ENCODE results near the gene TARS1. TPM values are rescaled to one million over a fixed set of nuclear protein-coding genes. Genes with fewer than 3 reads are reported as not detected.
"Not testable (repeated sequence)": the region's sequence is repeated elsewhere in the genome, so short reads cannot be mapped to it uniquely, and the experiment has no call there.

TARS1 gene
- total and polyA plus RNA-seq, 8 donors, result 25.5 to 158 (median 82.5) TPM

GRCh38 chr5:33509036-33509435 lies 68.3 kb downstream of the TARS1 start:
- DNase-seq, result no peak
- Histone ChIP-seq H3K27me3 (no peaks in the 10 kb centered on the region), H3K4me3 (no peak overlapping the region), H3K27ac (no peak overlapping the region), H3K9me3 (no peaks in the 10 kb centered on the region), H3K36me3 (no peaks in the 10 kb centered on the region), H3K4me1 (no peaks in the 10 kb centered on the region)
- WGBS, 5 donors, result 68 to 88% (median 76%) methylated on average over 3 of the region's 3 CpGs
- no peak for TF ChIP-seq EP300 (IDR thresholded peaks at IDR 0.05)
- TF ChIP-seq POLR2AphosphoS5 (IDR thresholded peaks at IDR 0.05), result no peak
- no peak for TF ChIP-seq POLR2A (IDR thresholded peaks at IDR 0.05)
- no peak for TF ChIP-seq CTCF (IDR thresholded peaks at IDR 0.05)
- intact Hi-C loops (cut with DNase I; ENCODE audit: low total_unique reads), result no loop called here

- Histone ChIP-seq H3K4me1 (no peaks in the 10 kb centered on the region), H3K4me3 (no peak overlapping the region), H3K27ac (no peak overlapping the region), H3K27me3 (no peaks in the 10 kb centered on the region), H3K9me3 (peaks cover 0 to 4% (median 0%) of the 10 kb centered on the region in 4 donors), H3K36me3 (no peaks in the 10 kb centered on the region)
- intact Hi-C loops (cut with DNase I; ENCODE audit: low total_unique reads), result no loop called here
- DNase-seq, result no peak
- TF ChIP-seq CTCF (IDR thresholded peaks at IDR 0.05) (no peak), POLR2AphosphoS5 (IDR thresholded peaks at IDR 0.05) (no peak), POLR2A (IDR thresholded peaks at IDR 0.05) (no peak), EP300 (IDR thresholded peaks at IDR 0.05) (no peak)
- WGBS, 5 donors, result 59 to 92% (median 80%) methylated on average over 3 of the region's 3 CpGs
These were observed 72.9 kb downstream of the TARS1 start for GRCh38 chr5:33513462-33514185.

GRCh38 chr5:33515366-33515765 lies 74.6 kb downstream of the TARS1 start:
- H3K36me3 ChIP-seq; DNase-seq; H3K27ac ChIP-seq; H3K4me3 ChIP-seq; intact Hi-C loops (cut with DNase I; ENCODE audit: low total_unique reads); H3K4me1 ChIP-seq; H3K27me3 ChIP-seq; H3K9me3 ChIP-seq: not testable (repeated sequence)
- WGBS, 5 donors, result 94 to 100% (median 97%) methylated on average over 6 to 32 of the region's 32 CpGs

DNA sequence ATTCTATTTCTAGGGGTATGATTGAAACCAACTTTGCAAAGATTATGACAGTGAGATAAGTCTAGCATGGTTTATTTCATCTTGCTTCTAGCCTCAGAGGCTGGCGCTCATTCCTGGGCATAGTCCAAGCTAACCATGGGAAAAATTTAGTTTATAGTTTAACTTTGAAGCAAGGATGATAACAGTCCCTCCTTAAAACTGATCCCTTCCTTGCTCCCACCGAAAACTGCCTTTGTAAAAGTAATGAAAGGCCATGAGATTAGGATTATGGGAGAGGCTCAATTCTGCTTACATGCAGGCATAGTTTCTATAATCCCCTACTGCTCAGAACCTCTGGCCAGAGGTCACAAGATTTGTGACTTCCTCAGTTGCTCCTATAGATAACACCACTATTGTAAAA lies 75.7 kb downstream of the TARS1 start:
- intact Hi-C loops (cut with DNase I; ENCODE audit: low total_unique reads), result no loop called here
- no peak for DNase-seq
- TF ChIP-seq POLR2A (IDR thresholded peaks at IDR 0.05) (no peak), CTCF (IDR thresholded peaks at IDR 0.05) (no peak), EP300 (IDR thresholded peaks at IDR 0.05) (no peak), POLR2AphosphoS5 (IDR thresholded peaks at IDR 0.05) (no peak)
- no peaks in the 10 kb centered on the region for H3K36me3 ChIP-seq
- no peak overlapping the region for H3K27ac ChIP-seq
- WGBS, 5 donors, result 62 to 77% (median 74%) methylated on average over 2 of the region's 2 CpGs
- H3K4me3 ChIP-seq, result no peak overlapping the region
- H3K9me3 ChIP-seq, result peaks cover 0 to 4% (median 0%) of the 10 kb centered on the region in 4 donors
- no peaks in the 10 kb centered on the region for H3K27me3 ChIP-seq
- H3K4me1 ChIP-seq, result no peaks in the 10 kb centered on the region

Data from stomach (tissue), 9 donors.